Liver (tissue), 9 donors: ENCODE data around the gene ARHGAP6. TPM values are rescaled to one million over a fixed set of nuclear protein-coding genes. Genes with fewer than 3 reads are reported as not detected.

ENCODE experiments used
- DNase-seq: peaks from one replicate; pipeline ENCODE4 v3.0.0-alpha.2; 2017; ENCODE audit warnings: low spot score
- H3K27ac ChIP-seq, 2 donors: one replicate each; pipeline ENCODE4 v1.7.0; 2013; ENCODE audit warnings: inconsistent platforms in 2 of 2, low read length in 2 of 2, control low read depth in 1 of 2, low read depth in 1 of 2, mild to moderate bottlenecking in 1 of 2
- H3K27me3 ChIP-seq, 4 donors: one replicate each; pipeline versions ENCODE4 v1.6.1 to v1.7.0; 2013; ENCODE audit warnings: low read length in 3 of 4, inconsistent platforms in 1 of 4, mild to moderate bottlenecking in 1 of 4, moderate library complexity in 1 of 4; ENCODE audit not compliant: control insufficient read depth in 4 of 4, insufficient read depth in 4 of 4
- H3K36me3 ChIP-seq, 4 donors: one replicate each; pipeline versions ENCODE4 v1.6.1 to v1.7.0; 2013; ENCODE audit warnings: low read length in 3 of 4, mild to moderate bottlenecking in 3 of 4, low read depth in 1 of 4, moderate library complexity in 1 of 4; ENCODE audit not compliant: control insufficient read depth in 4 of 4, insufficient read depth in 3 of 4
- H3K4me1 ChIP-seq, 4 donors: one replicate each; pipeline versions ENCODE4 v1.6.1 to v1.7.0; 2013; ENCODE audit warnings: low read length in 3 of 4, mild to moderate bottlenecking in 3 of 4, moderate library complexity in 1 of 4; ENCODE audit not compliant: control insufficient read depth in 4 of 4, insufficient read depth in 4 of 4
- H3K4me3 ChIP-seq, 3 donors: one replicate each; pipeline versions ENCODE4 v1.6.1 to v1.7.0; 2013; ENCODE audit warnings: low read length in 3 of 3, control low read depth in 1 of 3, low read depth in 1 of 3, mild to moderate bottlenecking in 1 of 3
- H3K9ac ChIP-seq, 2 donors: one replicate each; pipeline ENCODE4 v1.7.0; 2013; ENCODE audit warnings: low read length in 2 of 2, mild to moderate bottlenecking in 2 of 2, moderate library complexity in 2 of 2, control low read depth in 1 of 2, low read depth in 1 of 2
- H3K9me3 ChIP-seq, 4 donors: one replicate each; pipeline versions ENCODE4 v1.6.1 to v1.7.0; 2013; ENCODE audit warnings: low read length in 3 of 4; ENCODE audit not compliant: control insufficient read depth in 4 of 4
- CTCF ChIP-seq: fragments of 150-350 bp; IDR thresholded peaks from 2 replicates; pipeline ENCODE4 v1.5.1; 2017; ENCODE audit warnings: improper control_type of control experiment, low read depth, low read length; ENCODE audit not compliant: missing input control
- EGR1 ChIP-seq, 2 donors: IDR thresholded peaks; 2 replicates each; pipeline ENCODE4 v1.6.1; 2016 to 2018; ENCODE audit warnings: antibody characterized with exemption in 2 of 2, low read depth in 2 of 2
- FOXA1 ChIP-seq: IDR thresholded peaks from 2 replicates; pipeline ENCODE4 v1.6.1; 2016; ENCODE audit warnings: antibody characterized with exemption
- FOXA2 ChIP-seq: IDR thresholded peaks from 2 replicates; pipeline ENCODE4 v1.6.1; 2016; ENCODE audit warnings: antibody characterized with exemption
- GABPA ChIP-seq, 2 donors: IDR thresholded peaks in 1 of 2; conservative IDR thresholded peaks in 1 of 2; 2 replicates each; pipeline ENCODE4 v1.6.1; 2016; ENCODE audit warnings: antibody characterized with exemption in 2 of 2, mild to moderate bottlenecking in 1 of 2, moderate library complexity in 1 of 2
- HNF4A ChIP-seq, 2 donors: conservative IDR thresholded peaks; 2 replicates each; pipeline ENCODE4 v1.6.1; 2016; ENCODE audit warnings: antibody characterized with exemption in 2 of 2, mild to moderate bottlenecking in 2 of 2
- HNF4G ChIP-seq: IDR thresholded peaks from 2 replicates; pipeline ENCODE4 v1.6.1; 2016; ENCODE audit warnings: antibody characterized with exemption
- JUND ChIP-seq, 2 donors: IDR thresholded peaks; 2 replicates each; pipeline ENCODE4 v1.6.1; 2016; ENCODE audit warnings: antibody characterized with exemption in 2 of 2
- MAX ChIP-seq: IDR thresholded peaks from 2 replicates; pipeline ENCODE4 v1.6.1; 2016; ENCODE audit warnings: antibody characterized with exemption
- NR2F2 ChIP-seq: IDR thresholded peaks from 2 replicates; pipeline ENCODE4 v1.6.1; 2016; ENCODE audit warnings: antibody characterized with exemption
- RAD21 ChIP-seq, 2 donors: IDR thresholded peaks; 2 replicates each; pipeline ENCODE4 v1.6.1; 2016; ENCODE audit warnings: antibody characterized with exemption in 2 of 2, mild to moderate bottlenecking in 2 of 2
- REST ChIP-seq: IDR thresholded peaks from 2 replicates; pipeline ENCODE4 v1.6.1; 2016; ENCODE audit warnings: antibody characterized with exemption, mild to moderate bottlenecking
- RXRA ChIP-seq, 2 donors: IDR thresholded peaks; 2 replicates each; pipeline ENCODE4 v1.6.1; 2017 to 2018; ENCODE audit warnings: antibody characterized with exemption in 2 of 2, mild to moderate bottlenecking in 1 of 2
- SP1 ChIP-seq: IDR thresholded peaks from 2 replicates; pipeline ENCODE4 v1.6.1; 2018; ENCODE audit warnings: antibody characterized with exemption, mild to moderate bottlenecking
- TAF1 ChIP-seq: conservative IDR thresholded peaks from 2 replicates; pipeline ENCODE4 v1.6.1; 2016; ENCODE audit warnings: antibody characterized with exemption, mild to moderate bottlenecking
- YY1 ChIP-seq: IDR thresholded peaks from 2 replicates; pipeline ENCODE4 v1.6.1; 2016; ENCODE audit warnings: antibody characterized with exemption, mild to moderate bottlenecking
- ZBTB33 ChIP-seq: IDR thresholded peaks from 2 replicates; pipeline ENCODE4 v1.6.1; 2016; ENCODE audit warnings: antibody characterized with exemption
- WGBS: extraction: QIAGEN DNeasy Blood & Tissue Kit; methylation state at CpG from one replicate; pipeline ENCODE4 v1.1.7; 2013; 5-methylcytosine and 5-hydroxymethylcytosine counted together
- polyA plus RNA-seq, 2 donors: library from polyadenylated mRNA; stranded (reverse) in 1 of 2; unstranded in 1 of 2; fragments of 200-250 nt in 1 of 2; fragments of >200 nt in 1 of 2; fragmentation: Nextera tagmentation in 1 of 2; extraction: Ambion mirVana in 1 of 2; gene quantifications; one replicate each; pipeline versions ENCODE4 v1.2.1 to v1.2.3, GENCODE V29; 2013 to 2015
- total RNA-seq, 2 donors: library from RNA; depleted of rRNA; stranded (reverse); fragments of >200 nt; gene quantifications; one replicate each; pipeline ENCODE4 v1.2.3, GENCODE V29; 2014
- TF ChIP-seq, protein P1 (sequence below): IDR thresholded peaks from 2 replicates; pipeline ENCODE4 v1.6.1; 2016; ENCODE audit warnings: antibody characterized with exemption
- donor health status: healthy.
- donor health status: healthy.
- donor health status: healthy.
- donor health status: healthy.
- donor health status: healthy.

ARHGAP6 gene
- total and polyA plus RNA-seq, 4 donors, result 0.10 to 2.2 (median 0.65) TPM

GRCh38 chrX:11269996-11270395 lies 395.7 kb downstream of the ARHGAP6 start (continued):
- TF ChIP-seq TAF1, result no peak
- no peak for TF ChIP-seq CTCF

DNA sequence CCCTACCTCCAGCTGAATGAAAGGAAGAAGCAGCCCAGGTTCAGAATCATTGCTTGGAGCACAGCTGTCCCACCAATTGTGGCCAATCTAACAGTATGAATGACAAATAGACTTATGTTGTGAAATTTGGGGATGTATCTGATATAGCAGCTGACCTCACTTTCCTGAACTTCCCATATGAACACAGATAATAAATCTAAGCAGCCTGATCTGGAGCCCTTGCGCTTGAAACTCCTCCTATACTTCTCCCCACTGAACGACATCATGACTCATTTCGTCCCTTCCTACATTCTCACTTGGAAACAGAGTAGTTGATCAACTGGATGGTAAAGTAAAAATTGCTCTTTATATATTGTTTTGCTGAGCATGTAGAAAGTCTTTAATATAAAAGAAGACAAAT lies 396.7 kb downstream of the ARHGAP6 start:
- no peak overlapping the region for H3K9ac ChIP-seq
- 90% methylated on average over 3 of the region's 3 CpGs for WGBS
- TF ChIP-seq RXRA (IDR thresholded peaks at IDR 0.05), result no peak
- no peak for TF ChIP-seq FOXA1
- TF ChIP-seq RAD21 (IDR thresholded peaks at IDR 0.05), result no peak
- TF ChIP-seq YY1, result no peak
- TF ChIP-seq EGR1 (IDR thresholded peaks at IDR 0.05; ENCODE audit: low read depth in 2 of 2), result no peak
- TF ChIP-seq MAX, result no peak
- TF ChIP-seq CTCF, result no peak
- no peak for TF ChIP-seq SP1
- TF ChIP-seq JUND (IDR thresholded peaks at IDR 0.05), result no peak
- TF ChIP-seq HNF4G, result no peak
- TF ChIP-seq REST, result no peak
- TF ChIP-seq, protein P1, sequence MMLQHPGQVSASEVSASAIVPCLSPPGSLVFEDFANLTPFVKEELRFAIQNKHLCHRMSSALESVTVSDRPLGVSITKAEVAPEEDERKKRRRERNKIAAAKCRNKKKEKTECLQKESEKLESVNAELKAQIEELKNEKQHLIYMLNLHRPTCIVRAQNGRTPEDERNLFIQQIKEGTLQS, result no peak
- no peak for TF ChIP-seq ZBTB33
- no peak for TF ChIP-seq FOXA2
- no peak for TF ChIP-seq TAF1
- no peak for TF ChIP-seq GABPA (IDR thresholded peaks at IDR 0.05 in 1 of 2, conservative IDR thresholded peaks at IDR 0.05 in 1 of 2)
- TF ChIP-seq HNF4A (conservative IDR thresholded peaks at IDR 0.05), result no peak
- no peak for TF ChIP-seq NR2F2
- no peaks in the 10 kb centered on the region for H3K4me1 ChIP-seq
- H3K4me3 ChIP-seq, result no peak overlapping the region
- no peak overlapping the region for H3K27ac ChIP-seq
- no peaks in the 10 kb centered on the region for H3K36me3 ChIP-seq
- H3K9me3 ChIP-seq, result no peaks in the 10 kb centered on the region
- H3K27me3 ChIP-seq, result no peaks in the 10 kb centered on the region
- no peak for DNase-seq
